Measurements from ENCODE around the gene RIPK1.
"Not testable (repeated sequence)": the region's sequence is repeated elsewhere in the genome, so short reads cannot be mapped to it uniquely, and the experiment has no call there.

Gene RIPK1

DNA sequence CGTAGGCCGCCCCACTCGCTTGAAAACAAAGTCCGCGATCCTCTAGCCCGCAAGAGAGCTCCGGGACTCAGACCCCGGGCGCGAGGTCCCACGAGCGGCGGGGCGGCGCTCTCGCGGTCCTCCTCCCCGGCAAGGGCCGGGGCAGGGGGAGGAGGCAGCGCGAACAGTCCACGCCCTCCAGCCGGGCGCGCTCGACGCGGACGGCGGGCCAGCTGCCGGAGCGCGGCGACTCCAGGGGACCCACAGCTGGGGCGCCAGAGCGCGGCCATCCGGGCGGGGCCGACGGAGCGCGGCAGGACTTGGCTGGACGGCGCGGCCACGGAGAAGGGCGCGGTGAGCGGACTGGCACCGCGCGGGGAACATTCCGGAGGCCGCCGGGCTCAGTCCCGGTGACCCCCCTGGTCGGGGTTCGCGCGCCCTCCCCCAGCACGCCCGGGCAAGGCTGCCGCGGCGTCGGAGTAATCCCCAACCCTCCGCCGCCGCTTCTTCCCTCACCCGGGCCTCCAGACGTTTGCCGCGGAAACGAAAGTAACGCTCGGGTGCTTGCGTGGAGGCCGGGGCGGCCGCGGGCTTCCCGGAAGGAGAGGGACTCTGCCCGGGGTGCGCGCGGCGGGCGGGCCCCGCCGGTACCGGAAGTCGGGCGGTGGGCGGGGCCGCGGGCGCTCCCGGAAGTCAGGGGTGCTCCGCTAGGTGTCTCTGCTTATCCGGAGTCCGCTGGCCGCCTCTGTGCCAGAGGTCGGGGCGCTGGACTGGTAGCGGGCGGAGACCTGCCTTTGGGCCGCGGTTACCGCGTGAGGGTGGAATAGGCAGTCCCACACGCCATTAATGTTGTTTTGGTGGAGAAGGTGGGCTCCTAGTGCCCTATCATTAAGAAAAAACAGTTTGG lies at the start of gene RIPK1:
Gene RIPK1 (plus strand): TSS at position 166 of the 886 bp plus-strand sequence. CDS start 8,330 bp downstream, outside the sequence.
- TF ChIP-seq, protein P1, sequence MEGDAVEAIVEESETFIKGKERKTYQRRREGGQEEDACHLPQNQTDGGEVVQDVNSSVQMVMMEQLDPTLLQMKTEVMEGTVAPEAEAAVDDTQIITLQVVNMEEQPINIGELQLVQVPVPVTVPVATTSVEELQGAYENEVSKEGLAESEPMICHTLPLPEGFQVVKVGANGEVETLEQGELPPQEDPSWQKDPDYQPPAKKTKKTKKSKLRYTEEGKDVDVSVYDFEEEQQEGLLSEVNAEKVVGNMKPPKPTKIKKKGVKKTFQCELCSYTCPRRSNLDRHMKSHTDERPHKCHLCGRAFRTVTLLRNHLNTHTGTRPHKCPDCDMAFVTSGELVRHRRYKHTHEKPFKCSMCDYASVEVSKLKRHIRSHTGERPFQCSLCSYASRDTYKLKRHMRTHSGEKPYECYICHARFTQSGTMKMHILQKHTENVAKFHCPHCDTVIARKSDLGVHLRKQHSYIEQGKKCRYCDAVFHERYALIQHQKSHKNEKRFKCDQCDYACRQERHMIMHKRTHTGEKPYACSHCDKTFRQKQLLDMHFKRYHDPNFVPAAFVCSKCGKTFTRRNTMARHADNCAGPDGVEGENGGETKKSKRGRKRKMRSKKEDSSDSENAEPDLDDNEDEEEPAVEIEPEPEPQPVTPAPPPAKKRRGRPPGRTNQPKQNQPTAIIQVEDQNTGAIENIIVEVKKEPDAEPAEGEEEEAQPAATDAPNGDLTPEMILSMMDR (IDR thresholded peaks at IDR 0.05; ENCODE audit: control insufficient read depth, extremely low read depth, insufficient read depth), result peak; percentile 56
- peak; percentile 62 for DNase-seq (ENCODE audit: low read depth)
- H3K4me3 ChIP-seq (ENCODE audit: low read depth, low read length), result peak within 1 kb of the TSS; percentile 76

GRCh38 chr6:3019065-3019464 lies 49.2 kb upstream of the RIPK1 start:
- no peak overlapping the region for H3K4me3 ChIP-seq (ENCODE audit: low read depth, low read length)
- TF ChIP-seq, protein P1 (IDR thresholded peaks at IDR 0.05; ENCODE audit: control insufficient read depth, extremely low read depth, insufficient read depth), result no peak
- DNase-seq (ENCODE audit: low read depth), result no peak

- H3K4me3 ChIP-seq (ENCODE audit: low read depth, low read length), result no peak overlapping the region
- TF ChIP-seq, protein P1 (IDR thresholded peaks at IDR 0.05; ENCODE audit: control insufficient read depth, extremely low read depth, insufficient read depth), result no peak
- DNase-seq (ENCODE audit: low read depth), result no peak
These were observed 48.5 kb upstream of the RIPK1 start for GRCh38 chr6:3019749-3020320.

DNA sequence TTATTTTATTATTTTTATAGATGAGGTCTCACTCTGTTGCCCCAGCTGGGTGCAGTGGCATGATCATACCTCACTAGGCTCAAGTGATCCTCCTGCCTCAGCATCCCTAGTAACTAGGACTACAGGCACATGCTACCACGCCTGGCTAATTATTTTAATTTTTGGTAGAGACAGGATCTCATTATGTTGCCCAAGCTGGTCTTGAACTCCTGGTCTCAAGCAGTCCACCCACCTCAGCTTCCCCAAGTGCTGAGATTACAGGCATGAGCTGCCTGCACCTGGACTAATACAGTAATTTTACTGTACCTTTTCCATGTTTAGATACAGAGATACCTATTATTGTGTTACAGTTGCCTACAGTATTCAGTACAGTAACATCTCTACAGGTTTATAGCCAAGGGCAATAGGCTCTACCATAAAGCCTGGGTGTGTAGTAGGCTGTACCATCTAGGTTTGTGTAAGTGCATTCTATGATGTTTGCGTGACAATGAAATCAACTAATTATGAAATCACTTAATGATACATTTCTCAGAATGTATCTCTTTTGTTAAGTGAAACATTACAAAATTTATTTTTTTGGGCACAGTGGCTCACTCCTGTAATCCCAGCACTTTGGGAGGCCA lies 47.2 kb upstream of the RIPK1 start:
- H3K4me3 ChIP-seq (ENCODE audit: low read depth, low read length); DNase-seq (ENCODE audit: low read depth): not testable (repeated sequence)

GRCh38 chr6:3022765-3023662 lies 45.3 kb upstream of the RIPK1 start:
- DNase-seq (ENCODE audit: low read depth), result no peak
- TF ChIP-seq, protein P1 (IDR thresholded peaks at IDR 0.05; ENCODE audit: control insufficient read depth, extremely low read depth, insufficient read depth), result no peak
- no peak overlapping the region for H3K4me3 ChIP-seq (ENCODE audit: low read depth, low read length)

- no peak overlapping the region for H3K4me3 ChIP-seq (ENCODE audit: low read depth, low read length)
- TF ChIP-seq, protein P1 (IDR thresholded peaks at IDR 0.05; ENCODE audit: control insufficient read depth, extremely low read depth, insufficient read depth), result no peak
- no peak for DNase-seq (ENCODE audit: low read depth)
These were observed 44.4 kb upstream of the RIPK1 start for GRCh38 chr6:3023663-3024483.
